ENCODE results near the gene RSPH6A. TPM values are rescaled to one million over a fixed set of nuclear protein-coding genes. Genes with fewer than 3 reads are reported as not detected.

RSPH6A gene
- total and polyA plus RNA-seq, 2 of the 13 experiments (the other 11 are each of a cell fraction or from before 2014, with no cell fraction given) = 0.07 TPM; not detected in 1

DNA sequence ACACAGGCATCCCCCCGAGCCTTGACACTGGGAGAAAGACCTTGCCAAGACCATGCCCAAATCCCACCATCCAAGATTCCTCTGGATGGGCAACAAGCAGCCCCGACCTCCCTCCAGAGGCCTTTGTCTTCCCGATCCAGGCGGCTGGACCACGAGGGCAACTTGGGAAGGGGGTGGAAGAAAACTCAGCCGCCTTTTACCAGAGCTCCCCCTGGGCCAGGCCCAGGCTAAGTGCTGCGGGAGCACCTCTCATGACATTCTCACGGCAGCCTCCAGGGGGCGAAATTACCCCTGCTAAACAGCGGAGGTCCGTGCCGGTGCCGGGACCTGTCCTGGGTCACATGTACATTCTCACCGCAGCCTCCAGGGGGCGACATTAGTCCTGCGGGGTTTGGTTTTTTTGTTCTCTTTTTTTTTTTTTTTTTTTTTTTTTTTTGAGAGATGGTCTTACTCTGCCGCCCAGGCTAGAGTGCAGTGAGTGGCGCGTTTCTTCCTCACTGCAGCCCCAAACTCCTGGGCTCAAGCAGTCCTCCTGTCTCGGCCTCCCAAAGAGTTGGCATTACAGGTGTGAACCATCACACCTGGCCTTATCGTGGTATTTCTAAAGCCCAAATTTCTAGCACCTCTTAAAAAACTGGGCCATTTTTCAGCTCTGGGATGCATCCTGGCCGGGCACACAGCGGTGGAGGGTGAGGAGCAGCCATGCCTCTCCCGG lies 2.1 kb upstream of the RSPH6A start (continued):
- TF ChIP-seq, protein P1, sequence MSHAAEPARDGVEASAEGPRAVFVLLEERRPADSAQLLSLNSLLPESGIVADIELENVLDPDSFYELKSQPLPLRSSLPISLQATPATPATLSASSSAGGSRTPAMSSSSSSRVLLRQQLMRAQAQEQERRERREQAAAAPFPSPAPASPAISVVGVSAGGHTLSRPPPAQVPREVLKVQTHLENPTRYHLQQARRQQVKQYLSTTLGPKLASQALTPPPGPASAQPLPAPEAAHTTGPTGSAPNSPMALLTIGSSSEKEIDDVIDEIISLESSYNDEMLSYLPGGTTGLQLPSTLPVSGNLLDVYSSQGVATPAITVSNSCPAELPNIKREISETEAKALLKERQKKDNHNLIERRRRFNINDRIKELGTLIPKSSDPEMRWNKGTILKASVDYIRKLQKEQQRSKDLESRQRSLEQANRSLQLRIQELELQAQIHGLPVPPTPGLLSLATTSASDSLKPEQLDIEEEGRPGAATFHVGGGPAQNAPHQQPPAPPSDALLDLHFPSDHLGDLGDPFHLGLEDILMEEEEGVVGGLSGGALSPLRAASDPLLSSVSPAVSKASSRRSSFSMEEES (CRISPR knock-in tag; IDR thresholded peaks at IDR 0.05) = peak; percentile 66; the same call in 1 of the 2 replicates
- TF ChIP-seq HDAC6 (IDR thresholded peaks at IDR 0.05; ENCODE audit: low read depth, low read length) (no peak), RAD21 (CRISPR knock-in tag; IDR thresholded peaks at IDR 0.05) (peak; percentile 80), ZC3H13 (CRISPR knock-in tag; IDR thresholded peaks at IDR 0.05) (peak; percentile 36; the same call in 1 of the 2 replicates), ZMYM4 (CRISPR knock-in tag; IDR thresholded peaks at IDR 0.05) (peak; percentile 52; the same call in 1 of the 2 replicates), MYC (CRISPR knock-in tag; IDR thresholded peaks at IDR 0.05; ENCODE audit: borderline replicate concordance) (peak; percentile 52; the same call in 1 of the 2 replicates), SALL1 (CRISPR knock-in tag; IDR thresholded peaks at IDR 0.05) (peak; percentile 54), ZNF652 (CRISPR knock-in tag; IDR thresholded peaks at IDR 0.05; ENCODE audit: borderline replicate concordance, low read depth) (no peak), SRF (IDR thresholded peaks at IDR 0.05; ENCODE audit: low read depth, low read length) (no peak), ZNF263 (CRISPR knock-in tag; IDR thresholded peaks at IDR 0.05) (peak; percentile 81), MAFK (conservative IDR thresholded peaks at IDR 0.05 in 1 of 2, IDR thresholded peaks at IDR 0.05 in 1 of 2; ENCODE audit: low read length in 2 of 2) (no peak), RBM39 (IDR thresholded peaks at IDR 0.05; ENCODE audit: low read depth, low read length, poor library complexity, severe bottlenecking) (peak; percentile 95), KDM2A (CRISPR knock-in tag; IDR thresholded peaks at IDR 0.05; ENCODE audit: borderline replicate concordance, low read depth) (peak; percentile 79), ZNF550 (CRISPR knock-in tag; IDR thresholded peaks at IDR 0.05; ENCODE audit: borderline replicate concordance) (no peak), RFXAP (CRISPR knock-in tag; IDR thresholded peaks at IDR 0.05; ENCODE audit: borderline replicate concordance) (0 out of 2 replicates have a peak, but pooled peaks have one; percentile 30), ZBTB7B (CRISPR knock-in tag; IDR thresholded peaks at IDR 0.05) (0 out of 2 replicates have a peak, but pooled peaks have one; percentile 34), YEATS2 (CRISPR knock-in tag; IDR thresholded peaks at IDR 0.05; ENCODE audit: borderline replicate concordance) (peak; percentile 66; the same call in 1 of the 2 replicates)
- TF ChIP-seq, protein P2, sequence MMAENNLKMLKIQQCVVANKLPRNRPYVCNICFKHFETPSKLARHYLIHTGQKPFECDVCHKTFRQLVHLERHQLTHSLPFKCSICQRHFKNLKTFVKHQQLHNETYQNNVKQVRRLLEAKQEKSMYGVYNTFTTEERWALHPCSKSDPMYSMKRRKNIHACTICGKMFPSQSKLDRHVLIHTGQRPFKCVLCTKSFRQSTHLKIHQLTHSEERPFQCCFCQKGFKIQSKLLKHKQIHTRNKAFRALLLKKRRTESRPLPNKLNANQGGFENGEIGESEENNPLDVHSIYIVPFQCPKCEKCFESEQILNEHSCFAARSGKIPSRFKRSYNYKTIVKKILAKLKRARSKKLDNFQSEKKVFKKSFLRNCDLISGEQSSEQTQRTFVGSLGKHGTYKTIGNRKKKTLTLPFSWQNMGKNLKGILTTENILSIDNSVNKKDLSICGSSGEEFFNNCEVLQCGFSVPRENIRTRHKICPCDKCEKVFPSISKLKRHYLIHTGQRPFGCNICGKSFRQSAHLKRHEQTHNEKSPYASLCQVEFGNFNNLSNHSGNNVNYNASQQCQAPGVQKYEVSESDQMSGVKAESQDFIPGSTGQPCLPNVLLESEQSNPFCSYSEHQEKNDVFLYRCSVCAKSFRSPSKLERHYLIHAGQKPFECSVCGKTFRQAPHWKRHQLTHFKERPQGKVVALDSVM (CRISPR knock-in tag; IDR thresholded peaks at IDR 0.05) = peak; percentile 55; the same call in 1 of the 2 replicates
- TF ChIP-seq, protein P3, sequence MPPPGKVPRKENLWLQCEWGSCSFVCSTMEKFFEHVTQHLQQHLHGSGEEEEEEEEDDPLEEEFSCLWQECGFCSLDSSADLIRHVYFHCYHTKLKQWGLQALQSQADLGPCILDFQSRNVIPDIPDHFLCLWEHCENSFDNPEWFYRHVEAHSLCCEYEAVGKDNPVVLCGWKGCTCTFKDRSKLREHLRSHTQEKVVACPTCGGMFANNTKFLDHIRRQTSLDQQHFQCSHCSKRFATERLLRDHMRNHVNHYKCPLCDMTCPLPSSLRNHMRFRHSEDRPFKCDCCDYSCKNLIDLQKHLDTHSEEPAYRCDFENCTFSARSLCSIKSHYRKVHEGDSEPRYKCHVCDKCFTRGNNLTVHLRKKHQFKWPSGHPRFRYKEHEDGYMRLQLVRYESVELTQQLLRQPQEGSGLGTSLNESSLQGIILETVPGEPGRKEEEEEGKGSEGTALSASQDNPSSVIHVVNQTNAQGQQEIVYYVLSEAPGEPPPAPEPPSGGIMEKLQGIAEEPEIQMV (CRISPR knock-in tag; IDR thresholded peaks at IDR 0.05; ENCODE audit: low read depth) = no peak; the same call in 1 of the 2 replicates
- TF ChIP-seq, protein P4, sequence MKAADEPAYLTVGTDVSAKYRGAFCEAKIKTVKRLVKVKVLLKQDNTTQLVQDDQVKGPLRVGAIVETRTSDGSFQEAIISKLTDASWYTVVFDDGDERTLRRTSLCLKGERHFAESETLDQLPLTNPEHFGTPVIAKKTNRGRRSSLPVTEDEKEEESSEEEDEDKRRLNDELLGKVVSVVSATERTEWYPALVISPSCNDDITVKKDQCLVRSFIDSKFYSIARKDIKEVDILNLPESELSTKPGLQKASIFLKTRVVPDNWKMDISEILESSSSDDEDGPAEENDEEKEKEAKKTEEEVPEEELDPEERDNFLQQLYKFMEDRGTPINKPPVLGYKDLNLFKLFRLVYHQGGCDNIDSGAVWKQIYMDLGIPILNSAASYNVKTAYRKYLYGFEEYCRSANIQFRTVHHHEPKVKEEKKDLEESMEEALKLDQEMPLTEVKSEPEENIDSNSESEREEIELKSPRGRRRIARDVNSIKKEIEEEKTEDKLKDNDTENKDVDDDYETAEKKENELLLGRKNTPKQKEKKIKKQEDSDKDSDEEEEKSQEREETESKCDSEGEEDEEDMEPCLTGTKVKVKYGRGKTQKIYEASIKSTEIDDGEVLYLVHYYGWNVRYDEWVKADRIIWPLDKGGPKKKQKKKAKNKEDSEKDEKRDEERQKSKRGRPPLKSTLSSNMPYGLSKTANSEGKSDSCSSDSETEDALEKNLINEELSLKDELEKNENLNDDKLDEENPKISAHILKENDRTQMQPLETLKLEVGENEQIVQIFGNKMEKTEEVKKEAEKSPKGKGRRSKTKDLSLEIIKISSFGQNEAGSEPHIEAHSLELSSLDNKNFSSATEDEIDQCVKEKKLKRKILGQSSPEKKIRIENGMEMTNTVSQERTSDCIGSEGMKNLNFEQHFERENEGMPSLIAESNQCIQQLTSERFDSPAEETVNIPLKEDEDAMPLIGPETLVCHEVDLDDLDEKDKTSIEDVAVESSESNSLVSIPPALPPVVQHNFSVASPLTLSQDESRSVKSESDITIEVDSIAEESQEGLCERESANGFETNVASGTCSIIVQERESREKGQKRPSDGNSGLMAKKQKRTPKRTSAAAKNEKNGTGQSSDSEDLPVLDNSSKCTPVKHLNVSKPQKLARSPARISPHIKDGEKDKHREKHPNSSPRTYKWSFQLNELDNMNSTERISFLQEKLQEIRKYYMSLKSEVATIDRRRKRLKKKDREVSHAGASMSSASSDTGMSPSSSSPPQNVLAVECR (CRISPR knock-in tag; IDR thresholded peaks at IDR 0.05; ENCODE audit: borderline replicate concordance) = peak; percentile 56; the same call in 1 of the 2 replicates

Measured in HepG2 (cell line).